Islet precursor cell (in vitro differentiated cells): ENCODE measurements around the gene PPP1R3G.
A peak's percentile ranks its signal among the peaks of the same experiment; 100 is the strongest.
"Not testable (repeated sequence)": the region's sequence is repeated elsewhere in the genome, so short reads cannot be mapped to it uniquely, and the experiment has no call there.

Source experiments
- DNase-seq: peaks from one replicate; pipeline ENCODE4 v3.0.0-alpha.2; 2018

PPP1R3G gene

DNA sequence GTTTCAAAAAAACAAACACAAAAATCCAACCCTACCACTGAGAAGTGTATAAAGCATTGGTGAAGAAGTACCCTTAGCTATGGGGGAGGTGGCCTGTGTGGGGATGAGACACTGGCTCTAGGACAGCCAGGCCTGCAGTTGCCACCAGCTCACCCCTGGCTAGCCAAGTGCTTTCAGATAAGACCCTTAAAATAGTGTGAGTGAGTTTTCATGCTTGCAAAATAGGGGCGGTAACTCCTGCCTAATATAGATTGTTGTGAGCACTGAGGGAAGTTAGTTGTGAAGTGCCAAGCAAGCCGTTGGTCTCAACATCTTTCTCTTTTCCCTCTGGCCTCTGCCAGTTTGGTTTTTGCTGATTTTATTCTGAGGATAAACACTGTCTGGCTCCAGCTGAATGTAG, 11.3 kb downstream of the PPP1R3G start:
- DNase-seq = peak; percentile 23

DNA sequence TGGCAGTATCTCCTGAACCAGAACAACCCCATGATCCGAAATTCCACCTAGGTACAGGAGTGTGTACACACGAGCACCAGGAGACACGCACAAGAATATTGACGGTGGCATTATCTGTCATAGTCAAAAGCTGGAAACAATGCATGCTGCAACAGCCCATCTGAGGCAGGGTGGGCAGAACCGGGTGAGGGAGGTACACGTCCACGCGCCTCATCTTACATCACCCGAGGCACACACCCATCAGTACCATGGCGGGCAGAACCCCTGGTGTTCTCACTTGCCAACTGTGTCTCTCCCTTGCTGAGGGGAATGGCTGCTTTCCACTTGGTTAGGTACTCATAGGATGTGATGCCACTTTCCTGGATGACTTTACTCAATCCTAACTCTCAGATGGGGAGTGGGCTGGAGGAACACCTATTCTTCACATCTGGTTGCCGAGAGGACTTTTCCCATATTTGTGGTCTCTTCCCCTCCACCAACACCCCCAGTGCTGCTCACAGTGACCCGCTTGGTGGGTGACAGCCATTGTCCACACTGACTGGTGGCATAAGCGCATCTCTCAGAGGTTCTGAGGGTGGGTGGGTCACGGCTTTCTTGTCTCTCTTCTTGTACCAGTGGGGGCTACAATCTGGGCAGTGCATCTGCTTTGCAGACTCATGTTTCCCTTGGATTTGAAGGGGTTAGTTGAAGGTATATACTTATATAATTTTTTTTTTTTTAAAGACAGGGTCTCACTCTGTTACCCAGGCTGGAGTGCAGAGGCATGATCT, 13.5 kb downstream of the PPP1R3G start:
- peak; percentile 30 for DNase-seq

DNA sequence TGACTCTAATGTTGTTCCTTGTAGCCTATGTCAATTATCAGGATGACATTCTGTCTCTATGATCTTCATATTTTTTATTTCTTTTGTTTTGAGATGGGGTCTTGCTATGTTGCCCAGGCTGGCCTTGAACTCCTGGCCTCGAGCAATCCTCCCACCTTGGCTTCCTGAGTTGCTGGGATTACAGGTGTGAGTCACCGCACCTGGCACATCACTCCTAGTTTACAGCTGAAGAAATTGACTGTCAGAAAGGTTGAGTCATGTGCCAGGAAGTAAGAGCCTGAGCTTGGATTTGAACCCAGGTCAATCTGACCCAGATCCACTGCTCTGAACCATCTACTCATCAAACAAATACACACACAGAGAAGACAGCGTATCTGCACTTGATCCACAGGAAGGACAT, 14.4 kb downstream of the PPP1R3G start:
- no peak for DNase-seq

DNA sequence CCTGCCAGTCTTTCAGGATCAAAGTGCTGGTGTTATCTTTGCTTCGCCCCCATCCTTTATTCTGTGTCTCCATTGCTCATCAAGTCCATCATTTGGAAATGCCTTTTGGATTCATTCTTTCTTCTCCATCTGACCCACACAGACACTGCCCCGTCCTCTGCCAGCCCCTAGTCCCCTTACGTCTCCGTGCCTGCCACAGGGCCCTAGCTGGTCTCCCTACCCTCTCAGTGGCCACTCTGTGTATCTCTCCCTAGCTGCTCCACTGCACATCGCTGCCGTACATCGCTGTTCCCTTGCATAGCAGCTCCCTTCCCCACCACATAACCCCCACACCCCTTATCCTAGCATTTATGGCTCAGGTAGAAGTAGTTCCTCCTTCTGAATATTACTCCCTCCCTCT, 15.7 kb downstream of the PPP1R3G start:
- DNase-seq = no peak

DNA sequence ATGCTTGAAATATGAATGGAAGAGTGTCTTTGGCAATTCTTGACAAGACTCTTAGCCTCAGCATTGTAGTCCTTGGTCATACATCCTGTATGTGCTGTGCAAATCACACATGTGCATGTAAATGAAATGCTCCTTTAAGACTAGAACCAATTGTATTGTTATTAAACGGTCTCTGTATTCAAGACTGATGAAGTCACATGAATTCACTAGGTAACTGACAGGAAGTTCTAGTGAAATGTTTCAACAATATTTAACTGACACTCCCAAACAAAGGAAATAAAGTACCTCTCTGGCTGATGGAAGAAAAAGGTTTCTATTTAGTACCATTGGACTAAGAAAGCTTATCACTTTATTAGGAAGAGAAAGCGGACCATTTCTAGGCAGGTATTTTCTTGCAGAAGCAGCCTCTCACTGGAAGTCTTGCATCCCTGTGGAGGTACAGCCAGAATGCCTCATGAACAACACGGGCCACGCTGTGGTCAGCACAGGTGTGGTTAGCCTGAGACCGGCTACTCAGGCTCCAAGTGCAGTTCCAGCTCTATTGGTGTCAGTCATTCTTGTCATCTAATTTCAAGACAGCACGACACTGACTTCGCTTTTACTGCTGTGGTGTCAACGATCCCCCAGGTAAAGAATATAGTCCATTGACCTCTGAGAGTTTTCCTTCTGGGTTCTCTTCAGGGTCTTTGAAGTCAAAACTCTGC, 17.3 kb downstream of the PPP1R3G start:
- DNase-seq = peak; percentile 43

DNA sequence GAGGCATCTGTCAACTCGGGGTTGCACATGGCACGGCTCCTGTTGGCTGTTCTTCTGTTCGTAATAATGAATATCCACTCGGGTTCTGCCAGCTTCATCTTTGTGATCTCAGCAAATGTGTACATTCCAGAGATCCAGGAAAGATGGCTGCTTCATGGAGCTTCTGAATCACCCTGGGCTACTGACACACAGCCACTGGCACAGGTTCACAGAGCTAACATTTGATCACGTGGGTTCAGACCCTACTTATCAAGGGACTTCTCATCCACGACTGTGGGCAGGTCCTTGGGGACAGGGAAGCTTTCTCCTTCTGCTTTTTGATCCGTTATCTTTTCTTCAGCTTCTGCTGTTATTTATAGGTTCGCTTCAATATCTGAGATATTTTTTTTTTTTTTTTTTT, 18.1 kb downstream of the PPP1R3G start:
- DNase-seq = no peak

DNA sequence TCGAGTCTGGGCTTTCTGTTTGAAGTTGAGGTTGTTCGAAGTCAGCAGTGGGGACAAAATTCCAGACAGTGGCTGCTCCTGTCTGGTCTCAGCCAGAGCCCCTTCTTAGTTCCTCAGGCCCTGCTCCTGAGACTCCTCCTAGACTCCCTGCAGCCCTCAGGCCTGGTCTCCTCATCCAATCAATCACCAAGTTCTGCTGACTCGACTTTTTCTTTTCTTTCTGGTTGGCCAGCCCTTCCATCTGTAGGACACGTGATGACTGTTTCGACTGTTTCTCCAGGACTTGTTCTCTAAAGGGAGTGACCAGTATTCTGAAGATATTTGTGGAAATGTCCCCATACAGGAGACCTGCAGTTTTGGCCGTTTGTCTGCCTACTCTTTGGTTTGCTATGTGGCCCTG, 19.5 kb downstream of the PPP1R3G start:
- DNase-seq = no peak

DNA sequence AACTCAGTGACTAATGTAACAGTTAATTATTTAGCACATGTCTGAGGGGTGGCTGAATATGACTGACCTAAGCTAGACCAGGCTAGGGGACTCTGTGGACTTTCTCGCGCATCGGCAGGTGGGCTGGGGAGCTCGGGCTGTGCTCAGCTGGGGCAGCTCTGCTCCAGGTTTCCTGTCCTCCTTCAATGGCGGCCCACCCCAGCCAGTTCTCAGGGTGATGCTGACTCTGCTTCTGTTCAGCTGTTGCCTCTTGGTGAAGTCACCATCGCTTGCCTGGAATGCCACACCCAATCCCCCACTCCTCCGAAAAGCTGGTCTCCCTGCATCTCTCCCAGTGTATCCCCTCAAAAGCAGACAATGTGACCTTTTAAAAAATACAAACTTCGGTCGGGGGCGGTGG, 20.0 kb downstream of the PPP1R3G start:
- DNase-seq = no peak

DNA sequence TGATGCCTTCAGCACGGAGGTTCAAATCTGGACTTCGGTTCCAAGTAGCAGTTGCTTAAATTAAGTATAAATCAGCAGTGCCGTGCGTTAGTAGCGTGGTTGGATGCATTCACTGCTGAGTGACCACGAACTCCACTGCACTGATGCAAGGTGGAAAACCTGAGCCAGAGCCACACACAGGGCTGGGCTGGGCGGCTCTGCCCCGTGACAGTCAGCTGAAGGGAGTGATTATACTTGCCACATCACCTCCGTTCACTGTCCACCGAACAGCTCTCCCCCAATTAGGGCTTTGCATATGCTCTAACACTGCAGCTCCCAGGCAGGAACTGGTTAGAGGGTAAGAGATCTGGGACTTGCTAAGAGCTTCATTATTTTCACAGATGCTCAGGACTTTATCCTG, 22.2 kb downstream of the PPP1R3G start:
- no peak for DNase-seq

DNA sequence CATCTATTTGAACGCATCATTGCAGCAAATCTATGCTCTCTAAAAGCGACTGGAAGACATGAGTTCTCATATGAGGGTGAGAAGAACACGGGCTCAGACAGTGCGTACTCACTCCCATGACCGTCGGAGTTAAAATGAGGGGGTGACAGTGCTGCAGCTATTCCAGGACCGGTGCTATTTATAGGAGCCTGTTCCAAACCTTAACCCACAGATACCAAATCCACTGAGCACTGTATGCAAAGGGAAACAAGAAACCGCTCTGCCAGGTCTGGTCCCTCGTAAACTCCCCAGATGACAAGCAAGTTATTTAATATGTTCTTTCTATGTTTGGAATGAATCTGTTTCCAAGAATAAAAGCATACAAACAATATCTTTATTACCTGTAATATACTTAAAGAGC, 22.9 kb downstream of the PPP1R3G start:
- DNase-seq = no peak

DNA sequence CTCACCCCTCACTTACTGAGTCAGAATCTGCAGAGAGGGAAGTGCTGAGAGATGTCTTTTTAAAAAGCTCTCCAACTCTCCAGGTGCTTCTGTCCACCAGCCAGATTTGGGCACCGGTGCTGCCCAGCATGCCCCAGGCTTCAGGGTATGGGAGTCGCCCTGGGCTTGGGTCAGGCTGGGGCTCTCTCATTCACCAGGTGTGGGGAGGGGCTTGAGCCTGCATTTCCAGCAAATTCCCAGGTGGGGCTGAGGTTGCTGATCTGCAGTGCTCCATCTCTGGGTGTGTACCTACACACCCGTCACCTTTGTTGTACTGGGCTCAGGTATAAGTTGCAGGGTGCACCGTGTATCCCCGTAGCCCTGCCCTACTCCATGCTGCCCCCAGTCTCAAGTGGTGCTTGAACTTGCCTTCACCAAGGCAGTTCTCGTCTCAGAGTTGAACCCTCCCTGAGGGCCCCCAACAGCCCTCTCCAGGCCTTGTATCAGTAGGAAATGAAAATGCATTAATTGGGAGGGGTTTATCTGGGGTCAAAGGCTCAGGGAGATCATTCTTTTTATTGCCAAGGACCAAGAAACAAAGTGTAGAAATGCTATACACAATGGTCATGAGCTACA, 23.5 kb downstream of the PPP1R3G start:
- no peak for DNase-seq

DNA sequence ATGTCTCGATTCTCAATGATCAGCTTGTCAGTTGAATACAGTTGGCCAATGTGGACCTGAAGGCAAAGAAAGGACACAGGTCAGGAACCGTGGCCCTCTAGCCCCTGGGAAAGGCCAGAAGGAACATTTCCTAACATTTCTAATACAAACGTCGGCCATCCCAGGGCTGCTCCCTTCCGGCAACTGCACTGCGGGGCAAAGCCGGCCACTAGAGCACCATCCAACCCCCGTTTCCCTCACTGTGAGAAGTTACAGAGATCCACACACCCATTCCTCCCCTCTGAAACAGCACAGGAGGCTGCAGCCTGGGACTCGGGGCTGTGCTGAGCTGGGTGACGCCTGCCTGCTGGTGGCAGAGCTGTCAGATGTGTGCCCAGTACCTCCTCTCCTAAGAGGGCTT, 24.3 kb downstream of the PPP1R3G start:
- no peak for DNase-seq

DNA sequence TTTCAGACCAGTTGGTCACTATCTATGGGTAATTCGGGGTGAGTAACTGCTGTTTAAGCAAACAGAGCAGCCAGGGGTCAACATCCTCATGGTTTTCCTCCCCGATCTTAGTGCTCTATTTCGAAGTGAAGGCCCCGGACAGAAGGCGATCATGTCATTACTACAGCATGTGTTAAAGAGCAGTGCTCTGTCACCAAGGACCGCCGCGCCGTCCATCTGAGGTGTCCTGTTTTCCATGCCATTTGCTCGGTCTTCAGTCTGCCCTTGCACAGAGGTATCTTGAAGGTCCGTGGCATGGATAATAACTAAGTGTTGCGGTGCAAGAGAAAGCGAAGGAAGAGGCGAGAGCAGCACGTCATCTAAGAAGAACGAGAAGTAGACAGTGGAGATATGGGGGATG, 25.1 kb downstream of the PPP1R3G start:
- no peak for DNase-seq

DNA sequence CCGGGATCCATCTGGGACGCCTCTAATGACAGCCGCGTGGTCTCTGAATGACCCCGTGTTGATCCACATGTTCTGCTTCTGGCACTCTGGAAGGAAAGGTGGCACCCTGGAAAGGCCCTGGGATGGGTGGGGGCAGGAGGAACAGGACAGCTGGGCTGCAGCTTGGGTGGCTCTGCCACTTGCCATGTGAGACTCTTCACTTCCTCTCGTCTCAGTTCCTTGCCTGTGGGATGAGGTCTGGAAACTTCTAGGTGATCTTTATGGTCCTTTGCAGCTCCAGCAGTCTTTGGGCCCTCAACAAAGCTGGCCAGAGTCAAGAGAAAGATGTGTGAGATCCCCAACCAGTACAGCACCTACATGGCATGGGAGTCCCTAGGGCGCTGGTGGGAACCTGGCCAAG, 26.5 kb downstream of the PPP1R3G start:
- DNase-seq = no peak

DNA sequence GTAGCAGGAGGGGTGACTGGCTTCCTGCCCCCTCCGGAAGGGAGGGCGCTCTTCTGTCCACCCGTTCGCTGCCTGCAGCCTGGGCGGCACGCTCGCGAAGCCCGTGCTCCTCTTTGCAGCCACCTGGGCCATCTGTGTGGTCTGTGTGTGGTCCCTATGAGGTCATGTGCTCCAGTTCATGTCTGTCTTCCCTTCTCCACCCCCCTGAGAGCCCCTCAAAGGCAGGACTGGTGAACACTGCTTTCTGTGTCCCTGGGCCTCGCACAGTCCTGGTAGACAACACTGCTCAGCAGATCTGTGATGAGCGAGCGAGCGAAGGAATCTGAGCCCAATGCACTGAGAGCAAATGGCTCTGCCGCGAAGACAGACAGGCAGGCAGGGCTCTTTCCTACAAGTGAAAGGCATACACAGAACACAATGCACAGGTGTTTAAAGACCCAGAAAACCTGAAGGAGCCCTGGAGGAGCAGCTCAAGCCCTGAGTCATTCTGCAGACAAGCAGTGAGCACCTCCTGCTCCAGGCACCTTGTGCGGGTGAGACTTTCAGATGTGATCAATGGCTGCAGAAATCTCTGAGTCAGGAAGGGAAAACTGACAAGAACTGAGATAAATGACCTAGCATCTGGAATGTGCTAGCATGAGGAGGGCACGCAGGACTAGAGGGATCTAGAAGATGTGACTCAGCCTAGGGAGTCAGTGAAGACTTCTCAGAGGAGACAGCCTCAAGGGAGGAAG, 27.1 kb downstream of the PPP1R3G start:
- DNase-seq = peak; percentile 93

DNA sequence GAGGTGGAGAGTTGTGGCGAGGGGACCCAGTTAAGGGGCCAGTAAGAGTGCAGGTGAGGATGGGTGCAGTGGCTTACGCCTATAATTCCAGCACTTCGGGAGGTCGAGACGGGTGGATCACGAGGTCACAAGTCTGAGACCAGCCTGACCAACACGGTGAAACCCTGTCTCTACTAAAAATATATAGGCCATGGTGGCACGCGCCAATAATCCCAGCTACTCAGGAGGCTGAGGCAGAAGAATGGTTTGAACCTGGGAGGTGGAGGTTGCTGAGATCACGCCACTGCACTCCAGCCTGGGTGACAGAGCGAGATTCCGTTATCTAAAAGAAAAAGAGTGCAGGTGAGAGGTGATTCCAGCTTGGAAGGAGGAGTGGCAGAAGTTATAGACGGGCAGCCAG, 28.0 kb downstream of the PPP1R3G start:
- DNase-seq = no peak

DNA sequence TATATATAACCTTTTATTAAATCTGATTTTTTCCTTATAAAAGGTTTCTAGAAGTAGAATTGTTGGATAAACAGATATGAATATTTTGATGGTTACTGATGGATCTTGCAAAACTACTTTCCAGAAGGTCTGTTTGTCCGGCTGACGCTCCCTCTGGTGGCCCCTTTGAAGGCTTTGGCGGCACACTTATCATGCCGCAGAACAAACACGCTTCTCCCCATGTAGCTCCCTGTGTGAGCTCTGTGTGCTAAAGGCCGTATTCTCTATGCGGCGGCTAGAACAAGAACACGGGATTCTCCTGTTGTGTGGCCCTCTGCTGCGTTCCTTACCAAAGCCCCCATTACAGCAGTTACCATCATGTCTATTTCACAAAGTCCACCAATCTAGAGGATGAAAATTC, 30.0 kb downstream of the PPP1R3G start:
- DNase-seq = no peak

DNA sequence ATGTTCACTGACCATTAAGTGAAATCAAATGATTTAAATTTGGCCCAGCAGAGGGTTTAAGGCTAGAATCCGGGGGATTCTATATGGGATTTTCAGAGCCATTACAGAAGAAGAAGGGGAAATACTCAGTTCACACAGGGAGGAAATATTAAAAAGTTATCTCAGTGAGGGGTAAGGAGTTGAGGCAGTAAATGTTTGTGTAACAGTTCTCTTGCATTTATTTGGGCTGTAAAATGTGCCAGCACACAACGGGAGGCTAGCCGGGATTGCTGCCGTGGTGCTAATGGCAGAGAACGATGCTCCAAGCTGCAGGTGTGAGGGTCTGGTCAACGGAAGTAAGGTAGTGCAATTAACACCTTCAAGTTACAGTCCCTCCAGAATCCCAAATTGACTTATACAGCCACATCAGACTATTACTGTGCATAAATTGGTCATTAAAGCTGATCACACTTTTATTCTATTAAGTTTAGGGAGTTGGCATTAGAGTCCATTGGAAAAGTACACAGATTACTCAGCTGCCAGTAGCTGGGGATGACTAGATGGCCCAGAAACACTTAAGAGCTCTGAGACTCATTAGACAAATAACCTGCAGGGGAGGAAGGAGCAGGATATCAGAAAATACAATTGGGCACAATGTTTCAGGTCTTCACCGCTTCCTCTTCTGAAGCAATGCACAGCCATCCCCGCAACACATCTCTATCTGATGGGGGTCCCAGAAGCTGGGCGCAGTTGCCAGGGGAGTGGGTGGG, 31.3 kb downstream of the PPP1R3G start:
- no peak for DNase-seq

DNA sequence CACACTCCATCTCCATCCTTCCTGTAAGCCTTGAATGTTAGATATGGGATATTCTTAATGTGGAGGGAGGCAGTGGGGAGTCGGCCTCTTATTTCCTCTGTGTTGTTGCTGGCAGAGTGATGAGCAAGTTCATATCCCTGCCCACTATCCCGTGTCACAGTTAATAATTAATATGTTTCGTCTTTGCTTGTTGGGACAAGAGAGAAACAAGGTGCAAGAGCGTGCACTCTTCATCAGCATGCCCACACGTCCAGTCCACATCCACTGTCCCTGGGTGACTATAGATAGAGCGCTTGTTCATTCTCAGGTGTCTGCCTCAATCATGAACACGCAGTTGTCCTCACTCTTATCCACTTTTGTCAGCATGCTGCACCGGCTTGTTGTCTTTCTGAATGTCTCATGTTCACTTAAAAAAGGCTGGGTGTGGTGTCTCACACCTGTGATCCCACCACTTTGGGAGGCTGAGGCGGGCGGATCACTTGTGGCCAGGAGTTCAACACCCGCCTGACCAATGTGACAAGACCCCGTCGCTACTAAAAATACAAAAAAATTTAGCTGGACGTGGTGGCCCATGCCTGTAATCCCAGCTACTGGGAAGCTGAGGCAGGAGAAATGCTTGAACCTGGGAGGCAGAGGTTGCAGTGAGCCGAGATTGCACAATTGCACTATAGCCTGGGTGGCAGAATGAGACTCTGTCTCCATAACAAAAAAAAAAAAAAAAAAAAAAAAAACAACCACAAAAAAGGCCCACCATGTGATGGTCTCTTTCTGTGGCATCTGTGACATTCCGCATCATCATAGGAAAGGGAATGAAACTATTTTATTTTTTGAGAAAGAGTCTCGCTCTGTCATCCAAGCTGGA, 34.2 kb downstream of the PPP1R3G start:
- no peak for DNase-seq

DNA sequence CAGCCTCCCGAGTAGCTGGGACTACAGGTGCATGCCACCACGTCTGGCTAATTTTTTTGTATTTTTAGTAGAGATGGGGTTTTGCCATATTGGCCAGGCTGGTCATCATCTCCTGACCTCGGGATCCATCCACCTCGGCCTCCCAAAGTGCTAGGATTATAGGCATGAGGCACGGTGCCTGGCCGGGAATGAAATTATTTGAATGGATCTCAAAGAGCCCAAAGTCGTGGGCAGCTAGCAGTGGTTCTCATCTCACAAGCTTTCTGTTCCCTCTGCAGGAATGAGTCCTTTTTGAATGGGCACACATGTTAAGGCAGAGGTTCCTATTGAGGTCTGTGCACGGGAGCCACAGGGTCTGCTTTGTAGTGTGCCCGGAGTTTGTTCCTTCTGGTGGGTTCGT, 34.9 kb downstream of the PPP1R3G start:
- DNase-seq = no peak

DNA sequence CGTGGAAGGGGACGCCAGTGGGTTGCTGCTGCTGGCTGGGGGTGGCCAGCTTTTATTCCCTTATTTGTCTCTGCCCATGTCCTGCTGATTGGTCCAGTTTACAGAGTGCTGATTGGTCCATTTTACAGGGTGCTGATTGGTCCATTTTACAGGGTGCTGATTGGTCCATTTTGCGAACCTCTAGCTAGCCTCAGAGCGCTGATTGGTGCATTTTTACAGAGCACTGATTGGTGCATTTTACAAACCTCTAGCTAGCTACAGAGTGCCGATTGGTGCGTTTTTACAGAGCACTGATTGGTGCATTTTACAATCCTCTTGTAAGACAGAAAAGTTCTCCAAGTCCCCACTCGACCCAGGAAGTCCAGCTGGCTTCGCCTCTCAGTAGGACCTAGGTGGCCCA, 35.4 kb downstream of the PPP1R3G start:
- not testable (repeated sequence) for DNase-seq

DNA sequence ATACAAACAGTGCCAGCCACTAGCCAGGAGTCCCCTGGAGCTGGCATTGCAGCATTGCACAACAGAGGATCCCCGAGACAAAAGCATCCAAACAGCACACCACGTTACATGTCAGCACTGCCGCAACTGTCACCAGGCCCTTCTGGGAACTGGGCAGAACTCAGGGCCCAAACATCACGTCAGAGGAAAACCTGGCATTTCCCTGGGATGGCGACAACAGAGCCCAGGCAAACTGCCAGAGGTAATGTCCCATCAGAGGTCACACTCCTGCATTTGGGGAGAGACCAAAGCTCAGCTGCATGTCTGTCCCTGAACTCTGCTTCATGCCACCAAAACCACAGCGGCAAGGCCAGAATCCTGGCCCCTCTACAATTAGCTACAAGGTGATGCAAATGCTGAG, 36.3 kb downstream of the PPP1R3G start:
- DNase-seq = no peak
